Ovary (tissue), 3 donors: ENCODE results near the gene GLUD1.

Source experiments
- CTCF ChIP-seq, 3 donors: fragments of 450-650 bp in 2 of 3; fragments of 200-600 bp in 1 of 3; IDR thresholded peaks; one replicate each; pipeline versions ENCODE4 v1.5.1 to v1.8.0; 2016 to 2022; ENCODE audit warnings: antibody characterized with exemption in 3 of 3, mild to moderate bottlenecking in 1 of 3
- EP300 ChIP-seq: sonication (generic); formaldehyde crosslinking; IDR thresholded peaks from one replicate; pipeline ENCODE4 v1.6.1; 2017; ENCODE audit warnings: antibody characterized with exemption
- POLR2A ChIP-seq: fragments of 450-650 bp; IDR thresholded peaks from one replicate; pipeline ENCODE4 v1.6.1; 2017; ENCODE audit warnings: antibody characterized with exemption, mild to moderate bottlenecking, moderate library complexity
- donor health status: DM: no; HTN: no; CAD: no.

DNA sequence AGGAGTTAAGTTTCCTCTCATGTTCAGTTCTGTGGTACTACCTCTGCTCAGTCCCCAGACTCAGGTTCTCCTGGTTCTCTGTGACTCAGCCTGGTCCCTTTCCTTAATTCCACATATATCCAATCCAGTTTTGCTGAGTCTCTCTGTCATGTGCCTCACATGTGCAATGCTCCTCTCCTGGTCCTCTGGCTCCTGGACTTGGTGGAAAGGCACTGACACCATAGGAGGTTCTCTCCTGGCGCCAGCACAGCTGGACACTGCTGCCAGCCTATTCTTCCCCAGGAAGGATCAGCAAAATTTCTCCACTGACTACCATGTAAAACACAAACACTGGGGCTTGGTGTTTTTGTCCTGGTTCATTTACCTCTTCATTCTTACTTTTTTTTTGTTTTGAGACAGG lies 27.8 kb downstream of the GLUD1 start:
- TF ChIP-seq CTCF (IDR thresholded peaks at IDR 0.05) (no peak), POLR2A (no peak), EP300 (no peak)
